GM12872 (cell line): ENCODE data around the gene STOM.

Experiments used
- CTCF ChIP-seq: IDR thresholded peaks from 3 replicates; pipeline ENCODE4 v1.5.1; 2011; ENCODE audit warnings: low read depth, mild to moderate bottlenecking, low read length, moderate library complexity; ENCODE audit not compliant: insufficient read depth

Gene STOM

GRCh38 chr9:121350993-121351561 is 19.0 kb downstream of the STOM start:
- TF ChIP-seq CTCF, result no peak

GRCh38 chr9:121350036-121350435 is 20.0 kb downstream of the STOM start:
- no peak for TF ChIP-seq CTCF

- no peak for TF ChIP-seq CTCF
Measured at GRCh38 chr9:121349009-121349408, 21.0 kb downstream of the STOM start.

GRCh38 chr9:121348221-121348620 is 21.8 kb downstream of the STOM start:
- no peak for TF ChIP-seq CTCF

GRCh38 chr9:121345070-121345469 is 25.0 kb downstream of the STOM start:
- TF ChIP-seq CTCF, result no peak

GRCh38 chr9:121344184-121344583 is 25.9 kb downstream of the STOM start:
- TF ChIP-seq CTCF, result no peak

- no peak for TF ChIP-seq CTCF
Measured at GRCh38 chr9:121340676-121341392, 29.2 kb downstream of the STOM start.
